HG03097 (cell line): ENCODE results near the gene FILIP1.
A peak's percentile ranks its signal among the peaks of the same experiment; 100 is the strongest.

Source experiments
- ATAC-seq: cut with Tn5 transposase; IDR thresholded peaks from one replicate; pipeline ENCODE4 v1.9.1; 2021; ENCODE audit not compliant: unreplicated experiment, low FRiP score

Gene FILIP1

GRCh38 chr6:75278474-75279077 lies 215.0 kb downstream of the FILIP1 start:
- ATAC-seq: no peak

- ATAC-seq: no peak
Observed at GRCh38 chr6:75275067-75275466, 218.5 kb downstream of the FILIP1 start.

GRCh38 chr6:75273009-75273408 lies 220.6 kb downstream of the FILIP1 start:
- ATAC-seq: no peak

- no peak for ATAC-seq
Observed at GRCh38 chr6:75272145-75272840, 221.3 kb downstream of the FILIP1 start.

GRCh38 chr6:75268988-75269354 lies 224.6 kb downstream of the FILIP1 start:
- no peak for ATAC-seq

- no peak for ATAC-seq
Observed at GRCh38 chr6:75268121-75268987, 225.2 kb downstream of the FILIP1 start.

- ATAC-seq: no peak
Observed at GRCh38 chr6:75267461-75267860, 226.1 kb downstream of the FILIP1 start.

GRCh38 chr6:75266716-75267291 lies 226.8 kb downstream of the FILIP1 start:
- ATAC-seq: peak; percentile 62

GRCh38 chr6:75263401-75263750 lies 230.2 kb downstream of the FILIP1 start:
- no peak for ATAC-seq

GRCh38 chr6:75262716-75263400 lies 230.7 kb downstream of the FILIP1 start:
- no peak for ATAC-seq

- ATAC-seq: no peak
Observed at GRCh38 chr6:75261299-75261698, 232.3 kb downstream of the FILIP1 start.

- no peak for ATAC-seq
Observed at GRCh38 chr6:75257343-75258087, 236.1 kb downstream of the FILIP1 start.

- ATAC-seq: no peak
Observed at GRCh38 chr6:75250552-75250951, 243.0 kb downstream of the FILIP1 start.

GRCh38 chr6:75249837-75250236 lies 243.8 kb downstream of the FILIP1 start:
- no peak for ATAC-seq

GRCh38 chr6:75246386-75246785 lies 247.2 kb downstream of the FILIP1 start:
- ATAC-seq: no peak

GRCh38 chr6:75244063-75244584 lies 249.5 kb downstream of the FILIP1 start:
- no peak for ATAC-seq

- peak; percentile 95 for ATAC-seq
Observed at GRCh38 chr6:75243333-75244062, 250.1 kb downstream of the FILIP1 start, which contains the start of gene COX7A2. Gene COX7A2 (minus strand): TSS chr6:75243801. CDS start chr6:75243734, 67 bp downstream.
